Kidney (tissue), 14 donors: ENCODE results near the gene SEMA6B. TPM values are rescaled to one million over a fixed set of nuclear protein-coding genes. Genes with fewer than 3 reads are reported as not detected.

Source experiments
- DNase-seq, 5 donors: peaks; one replicate each; pipeline ENCODE4 v3.0.0-alpha.2; 2013 to 2020
- FAIRE-seq: peaks from 2 replicates; lab custom pipeline; 2012; peaks lifted over from hg19 to GRCh38; lab: Jason Lieb, UNC
- H3K27ac ChIP-seq, 2 donors: one replicate each; pipeline ENCODE4 v1.7.0; 2013; ENCODE audit warnings: low read depth in 2 of 2, low read length in 2 of 2, inconsistent platforms in 1 of 2
- H3K27me3 ChIP-seq: one replicate; pipeline ENCODE4 v1.7.1; 2013; ENCODE audit warnings: low read length, inconsistent platforms; ENCODE audit not compliant: control insufficient read depth, insufficient read depth
- H3K36me3 ChIP-seq, 3 donors: one replicate each; pipeline versions ENCODE4 v1.7.0 to v1.7.1; 2013; ENCODE audit warnings: low read length in 3 of 3, control low read depth in 1 of 3, inconsistent platforms in 1 of 3; ENCODE audit not compliant: insufficient read depth in 3 of 3, control insufficient read depth in 2 of 3
- H3K4me1 ChIP-seq, 3 donors: one replicate each; pipeline versions ENCODE4 v1.7.0 to v1.7.1; 2013; ENCODE audit warnings: low read length in 3 of 3, inconsistent platforms in 1 of 3, low read depth in 1 of 3; ENCODE audit not compliant: control insufficient read depth in 2 of 3, insufficient read depth in 2 of 3
- H3K4me3 ChIP-seq, 3 donors: one replicate each; pipeline versions ENCODE4 v1.7.0 to v1.8.1; 2013; ENCODE audit warnings: low read length in 3 of 3, control low read depth in 1 of 3, inconsistent platforms in 1 of 3
- H3K9ac ChIP-seq, 3 donors: one replicate each; pipeline versions ENCODE4 v1.7.0 to v1.7.1; 2013; ENCODE audit warnings: low read length in 3 of 3, control low read depth in 1 of 3, inconsistent platforms in 1 of 3
- H3K9me3 ChIP-seq, 3 donors: one replicate each; pipeline versions ENCODE4 v1.7.0 to v1.7.1; 2013; ENCODE audit warnings: low read length in 3 of 3, control low read depth in 1 of 3, inconsistent platforms in 1 of 3; ENCODE audit not compliant: control insufficient read depth in 2 of 3, insufficient read depth in 1 of 3
- intact Hi-C: fragments of 100-400 bp; cut with DNase I; formaldehyde crosslinking; loops from one replicate; pipeline ENCODE4 v1.11.1; 2022
- polyA plus RNA-seq: library from polyadenylated mRNA; stranded (reverse); fragments of 350-450 nt; fragmentation: Illumina TruSeq; extraction: RNeasy Lipid Tissue Mini Kit (QIAGEN cat#74804); gene quantifications from one replicate; pipeline ENCODE4 v1.2.3, GENCODE V29; 2014; ENCODE audit warnings: low read depth, low replicate concordance; ENCODE audit not compliant: insufficient read depth
- total RNA-seq: library from RNA; stranded (reverse); fragmentation: NEBNext Ultra II Directional; extraction: Animal tissue kit (Norgen Biotek cat#: 25700); gene quantifications from one replicate; pipeline ENCODE4 v1.2.1, GENCODE V29; 2021
- TF ChIP-seq, protein P1 (sequence below): IDR thresholded peaks from 3 replicates; pipeline ENCODE4 v1.5.1; 2012; ENCODE audit warnings: mild to moderate bottlenecking, moderate library complexity, borderline replicate concordance; ENCODE audit not compliant: insufficient read depth; ENCODE audit errors: extremely low read depth
- donor health status: control.
- donor health status: control.
- donor health status: control.
- donor health status: control.
- donor health status: control.
- donor health status: DM: yes; HTN: yes; CAD: no.
- donor health status: Normal renal cell carcinoma (clear cell type).

Gene SEMA6B
- total and polyA plus RNA-seq, 2 donors from 2014 or later = 2.6 to 17.7 TPM

DNA sequence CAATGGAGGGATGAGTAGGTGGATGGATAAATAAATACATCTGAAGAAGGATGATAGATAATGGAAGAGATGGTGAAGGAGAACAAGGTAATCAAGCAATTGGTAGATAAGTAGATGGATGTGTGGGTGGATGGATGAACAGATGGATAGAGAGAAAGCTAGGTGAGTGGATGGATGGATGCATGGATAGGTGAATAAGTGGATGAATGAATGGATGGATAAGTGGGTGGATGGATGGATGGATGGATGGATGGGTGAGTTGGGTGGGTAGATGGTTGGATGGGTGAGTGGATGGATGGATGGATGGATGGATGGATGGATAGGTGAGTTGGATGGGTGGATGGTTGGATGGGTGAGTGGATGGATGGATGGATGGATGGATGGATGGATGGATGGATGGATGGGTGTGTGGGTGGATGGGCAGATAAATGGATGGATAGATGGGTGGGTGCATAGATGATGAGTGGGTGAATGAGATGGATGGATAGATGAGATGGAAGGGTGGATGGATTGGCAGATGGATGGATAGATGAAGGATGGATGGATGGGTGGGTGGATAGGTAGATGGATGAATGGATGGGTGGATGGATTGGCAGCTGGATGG lies 6.3 kb downstream of the SEMA6B start:
- intact Hi-C loops = no loop called here
- H3K9me3 ChIP-seq = no peaks in the 10 kb centered on the region
- no peak for DNase-seq
- no peaks in the 10 kb centered on the region for H3K4me1 ChIP-seq
- no peak overlapping the region for H3K27ac ChIP-seq
- H3K4me3 ChIP-seq = no peak overlapping the region
- no peaks in the 10 kb centered on the region for H3K27me3 ChIP-seq
- no peaks in the 10 kb centered on the region for H3K36me3 ChIP-seq
- H3K9ac ChIP-seq = no peak overlapping the region
- TF ChIP-seq, protein P1, sequence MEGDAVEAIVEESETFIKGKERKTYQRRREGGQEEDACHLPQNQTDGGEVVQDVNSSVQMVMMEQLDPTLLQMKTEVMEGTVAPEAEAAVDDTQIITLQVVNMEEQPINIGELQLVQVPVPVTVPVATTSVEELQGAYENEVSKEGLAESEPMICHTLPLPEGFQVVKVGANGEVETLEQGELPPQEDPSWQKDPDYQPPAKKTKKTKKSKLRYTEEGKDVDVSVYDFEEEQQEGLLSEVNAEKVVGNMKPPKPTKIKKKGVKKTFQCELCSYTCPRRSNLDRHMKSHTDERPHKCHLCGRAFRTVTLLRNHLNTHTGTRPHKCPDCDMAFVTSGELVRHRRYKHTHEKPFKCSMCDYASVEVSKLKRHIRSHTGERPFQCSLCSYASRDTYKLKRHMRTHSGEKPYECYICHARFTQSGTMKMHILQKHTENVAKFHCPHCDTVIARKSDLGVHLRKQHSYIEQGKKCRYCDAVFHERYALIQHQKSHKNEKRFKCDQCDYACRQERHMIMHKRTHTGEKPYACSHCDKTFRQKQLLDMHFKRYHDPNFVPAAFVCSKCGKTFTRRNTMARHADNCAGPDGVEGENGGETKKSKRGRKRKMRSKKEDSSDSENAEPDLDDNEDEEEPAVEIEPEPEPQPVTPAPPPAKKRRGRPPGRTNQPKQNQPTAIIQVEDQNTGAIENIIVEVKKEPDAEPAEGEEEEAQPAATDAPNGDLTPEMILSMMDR = no peak
- FAIRE-seq = no peak

GRCh38 chr19:4552525-4552819 lies 7.0 kb downstream of the SEMA6B start:
- Histone ChIP-seq H3K36me3 (no peaks in the 10 kb centered on the region), H3K27ac (no peak overlapping the region), H3K27me3 (no peaks in the 10 kb centered on the region), H3K4me1 (no peaks in the 10 kb centered on the region), H3K9ac (no peak overlapping the region), H3K4me3 (no peak overlapping the region), H3K9me3 (no peaks in the 10 kb centered on the region)
- intact Hi-C loops = no loop called here
- FAIRE-seq = no peak
- TF ChIP-seq, protein P1 = no peak
- no peak for DNase-seq

- TF ChIP-seq, protein P1 = no peak
- Histone ChIP-seq H3K4me1 (no peaks in the 10 kb centered on the region), H3K4me3 (no peak overlapping the region), H3K36me3 (no peaks in the 10 kb centered on the region), H3K9me3 (no peaks in the 10 kb centered on the region), H3K9ac (no peak overlapping the region), H3K27ac (no peak overlapping the region), H3K27me3 (no peaks in the 10 kb centered on the region)
- DNase-seq = no peak
- intact Hi-C loops = no loop called here
- FAIRE-seq = no peak
Measured at GRCh38 chr19:4550479-4551050, 8.9 kb downstream of the SEMA6B start.

DNA sequence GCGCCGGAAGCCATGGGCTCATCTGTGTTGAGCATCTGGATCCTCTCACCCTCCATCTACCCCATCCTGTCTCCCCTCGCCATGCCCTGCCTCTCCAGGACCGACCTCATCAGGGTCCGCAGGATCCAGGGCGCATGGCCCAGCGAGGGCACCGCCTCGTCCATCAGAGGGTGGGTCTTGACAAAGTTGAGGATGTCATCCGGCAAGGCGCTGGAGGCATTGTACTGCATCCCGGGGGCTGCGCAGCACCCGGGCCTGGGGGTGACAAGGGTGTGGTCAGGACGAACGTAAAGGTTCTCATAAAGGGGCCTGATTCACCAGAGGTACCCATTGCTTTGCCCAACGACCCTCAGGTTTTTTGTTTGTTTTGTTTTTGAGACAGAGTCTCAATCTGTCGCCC lies 9.5 kb downstream of the SEMA6B start:
- intact Hi-C loops = no loop called here
- TF ChIP-seq, protein P1 = no peak

More for the DNA sequence above, 9.5 kb downstream of the SEMA6B start:
- no peak overlapping the region for H3K9ac ChIP-seq
- H3K4me3 ChIP-seq = no peak overlapping the region
- no peaks in the 10 kb centered on the region for H3K36me3 ChIP-seq
- DNase-seq (no peak), FAIRE-seq (no peak)
- no peaks in the 10 kb centered on the region for H3K27me3 ChIP-seq
- no peaks in the 10 kb centered on the region for H3K4me1 ChIP-seq
- H3K27ac ChIP-seq = no peak overlapping the region
- no peaks in the 10 kb centered on the region for H3K9me3 ChIP-seq
